DND-41 (cell line): ENCODE results near the gene HADH.

Experiments used
- ATAC-seq: fragments of 200-7000 bp; cut with Tn5 transposase; 3 replicates; pipeline ENCODE4 v1.9.1; 2021; ENCODE audit warnings: low read depth; ENCODE audit not compliant: insufficient read depth
- DNase-seq: peaks from one replicate; pipeline ENCODE4 v3.0.0-alpha.2; 2020
- H2AFZ ChIP-seq: 2 replicates; pipeline ENCODE4 v1.6.0; 2012; ENCODE audit warnings: low read depth, low read length
- H3K27ac ChIP-seq: 2 replicates; pipeline ENCODE4 v1.5.1; 2012; ENCODE audit warnings: low read length, inconsistent platforms
- H3K27me3 ChIP-seq: fragments of 200-600 bp; sonication (generic); 2 replicates; pipeline ENCODE4 v1.6.0; 2012; ENCODE audit warnings: low read length, mild to moderate bottlenecking, inconsistent platforms; ENCODE audit not compliant: insufficient read depth, poor library complexity
- H3K36me3 ChIP-seq: 2 replicates; pipeline ENCODE4 v1.5.1; 2012; ENCODE audit warnings: low read length, inconsistent platforms; ENCODE audit not compliant: insufficient read depth
- H3K4me1 ChIP-seq: 2 replicates; pipeline ENCODE4 v1.5.1; 2012; ENCODE audit warnings: mild to moderate bottlenecking, low read length; ENCODE audit not compliant: insufficient read depth
- H3K4me2 ChIP-seq: 2 replicates; pipeline ENCODE4 v1.6.0; 2012; ENCODE audit warnings: mild to moderate bottlenecking, moderate library complexity, low read length, inconsistent platforms; ENCODE audit not compliant: insufficient read depth
- H3K4me3 ChIP-seq, 2 experiments: fragments of 200-600 bp in 1 of 2; shearing (Covaris generic) in 1 of 2; 2 replicates each; pipeline ENCODE4 v1.5.1; 2012 to 2016; ENCODE audit warnings: inconsistent platforms in 2 of 2, low read length in 2 of 2, mild to moderate bottlenecking in 2 of 2, low read depth in 1 of 2, moderate library complexity in 1 of 2
- H3K79me2 ChIP-seq: 2 replicates; pipeline ENCODE4 v1.6.0; 2012; ENCODE audit warnings: low read length, inconsistent platforms; ENCODE audit not compliant: insufficient read depth
- H3K9ac ChIP-seq: 2 replicates; pipeline ENCODE4 v1.6.0; 2012; ENCODE audit warnings: low read depth, mild to moderate bottlenecking, inconsistent platforms, low read length, moderate library complexity
- H3K9me3 ChIP-seq: 2 replicates; pipeline ENCODE4 v1.5.1; 2012; ENCODE audit warnings: low read length, moderate library complexity, mild to moderate bottlenecking, inconsistent platforms; ENCODE audit not compliant: insufficient read depth, severe bottlenecking
- H4K20me1 ChIP-seq: 2 replicates; pipeline ENCODE4 v1.6.0; 2012; ENCODE audit warnings: low read length; ENCODE audit not compliant: insufficient read depth
- EZH2 ChIP-seq: IDR thresholded peaks from 3 replicates; pipeline ENCODE4 v1.6.1; 2012; ENCODE audit warnings: borderline replicate concordance, low read depth, mild to moderate bottlenecking, moderate library complexity, low read length, inconsistent platforms; ENCODE audit not compliant: severe bottlenecking
- TF ChIP-seq, protein P1 (sequence below): IDR thresholded peaks from 2 replicates; pipeline ENCODE4 v1.5.1; 2012; ENCODE audit warnings: borderline replicate concordance, low read length, moderate library complexity, mild to moderate bottlenecking; ENCODE audit not compliant: poor library complexity, severe bottlenecking; ENCODE audit errors: extremely low read depth

Gene HADH

DNA sequence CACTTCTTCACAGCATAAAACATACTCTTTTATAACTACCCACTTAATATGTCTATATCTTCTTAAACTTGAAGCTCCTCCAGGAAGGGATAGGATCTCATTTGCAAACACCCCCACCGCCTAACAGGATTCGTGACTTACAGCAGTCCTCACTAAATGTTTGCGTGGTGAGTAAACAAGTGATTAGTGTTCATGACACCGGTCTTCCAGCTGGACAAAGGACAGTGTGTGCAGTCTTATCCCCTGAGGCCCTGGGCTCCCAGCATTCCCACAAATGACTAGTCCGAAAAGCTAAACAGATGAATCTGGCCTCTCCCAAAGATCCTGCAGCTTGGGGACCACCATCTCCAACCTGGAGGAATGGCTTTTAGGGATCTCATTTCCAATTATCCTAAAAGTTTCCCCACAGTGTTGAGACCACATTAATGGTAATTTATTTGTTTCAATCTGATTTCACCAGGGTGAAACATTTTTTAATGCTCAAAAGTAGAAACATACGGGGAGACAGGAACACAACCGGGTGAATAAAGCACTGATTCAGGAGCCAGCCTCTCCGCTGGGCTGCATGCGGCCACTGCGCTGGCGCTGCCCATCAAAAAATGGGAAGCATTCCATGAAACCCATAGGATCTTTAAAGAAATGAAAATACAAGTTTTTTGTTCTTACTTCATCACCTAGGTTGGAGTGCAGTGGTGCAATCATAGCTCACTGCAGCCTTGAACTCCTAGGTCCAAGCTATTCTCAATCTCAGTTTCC lies 69.2 kb downstream of the HADH start:
- Histone ChIP-seq H3K36me3 (peaks cover 97% of the 10 kb centered on the region), H3K9me3 (no peaks in the 10 kb centered on the region), H3K4me2 (no peak overlapping the region), H3K4me3 (no peak overlapping the region), H3K27me3 (no peaks in the 10 kb centered on the region), H3K79me2 (peaks cover 76% of the 10 kb centered on the region), H4K20me1 (peaks cover 41% of the 10 kb centered on the region; the same call in 1 of the 2 replicates), H3K4me1 (no peaks in the 10 kb centered on the region), H2AFZ (no peak overlapping the region), H3K9ac (no peak overlapping the region), H3K27ac (no peak overlapping the region)
- no peak for TF ChIP-seq EZH2
- TF ChIP-seq, protein P1, sequence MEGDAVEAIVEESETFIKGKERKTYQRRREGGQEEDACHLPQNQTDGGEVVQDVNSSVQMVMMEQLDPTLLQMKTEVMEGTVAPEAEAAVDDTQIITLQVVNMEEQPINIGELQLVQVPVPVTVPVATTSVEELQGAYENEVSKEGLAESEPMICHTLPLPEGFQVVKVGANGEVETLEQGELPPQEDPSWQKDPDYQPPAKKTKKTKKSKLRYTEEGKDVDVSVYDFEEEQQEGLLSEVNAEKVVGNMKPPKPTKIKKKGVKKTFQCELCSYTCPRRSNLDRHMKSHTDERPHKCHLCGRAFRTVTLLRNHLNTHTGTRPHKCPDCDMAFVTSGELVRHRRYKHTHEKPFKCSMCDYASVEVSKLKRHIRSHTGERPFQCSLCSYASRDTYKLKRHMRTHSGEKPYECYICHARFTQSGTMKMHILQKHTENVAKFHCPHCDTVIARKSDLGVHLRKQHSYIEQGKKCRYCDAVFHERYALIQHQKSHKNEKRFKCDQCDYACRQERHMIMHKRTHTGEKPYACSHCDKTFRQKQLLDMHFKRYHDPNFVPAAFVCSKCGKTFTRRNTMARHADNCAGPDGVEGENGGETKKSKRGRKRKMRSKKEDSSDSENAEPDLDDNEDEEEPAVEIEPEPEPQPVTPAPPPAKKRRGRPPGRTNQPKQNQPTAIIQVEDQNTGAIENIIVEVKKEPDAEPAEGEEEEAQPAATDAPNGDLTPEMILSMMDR, result no peak
- DNase-seq, result no peak
- no peak for ATAC-seq

DNA sequence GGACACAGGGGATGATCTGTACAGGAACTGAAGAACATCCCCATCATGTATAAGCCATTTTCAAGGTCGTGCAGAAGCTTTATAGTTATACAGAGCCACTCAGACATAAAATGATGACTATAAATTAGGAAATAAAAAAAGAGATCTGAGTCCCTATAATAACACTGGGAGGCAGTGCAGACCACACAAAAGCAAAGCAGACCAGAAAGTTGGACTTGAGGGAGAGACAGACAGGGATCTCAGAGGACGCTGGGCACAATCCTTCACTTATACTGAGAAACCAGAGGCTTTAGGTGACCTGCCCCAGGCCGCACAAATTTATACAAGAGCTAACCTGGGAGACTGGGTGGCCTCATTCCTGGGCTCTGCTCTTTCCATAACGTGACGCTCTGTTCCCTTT lies 70.5 kb downstream of the HADH start:
- peaks cover 79% of the 10 kb centered on the region for H3K79me2 ChIP-seq
- no peaks in the 10 kb centered on the region for H3K9me3 ChIP-seq
- peaks cover 44% of the 10 kb centered on the region for H4K20me1 ChIP-seq
- no peak for DNase-seq
- no peak for ATAC-seq
- peaks cover 97% of the 10 kb centered on the region for H3K36me3 ChIP-seq
- no peak overlapping the region for H3K9ac ChIP-seq
- no peaks in the 10 kb centered on the region for H3K4me1 ChIP-seq
- no peak overlapping the region for H3K4me3 ChIP-seq
- no peak overlapping the region for H2AFZ ChIP-seq
- H3K27ac ChIP-seq, result no peak overlapping the region
- no peaks in the 10 kb centered on the region for H3K27me3 ChIP-seq
- no peak overlapping the region for H3K4me2 ChIP-seq
- TF ChIP-seq EZH2, result no peak
- TF ChIP-seq, protein P1, result peak; percentile 39

DNA sequence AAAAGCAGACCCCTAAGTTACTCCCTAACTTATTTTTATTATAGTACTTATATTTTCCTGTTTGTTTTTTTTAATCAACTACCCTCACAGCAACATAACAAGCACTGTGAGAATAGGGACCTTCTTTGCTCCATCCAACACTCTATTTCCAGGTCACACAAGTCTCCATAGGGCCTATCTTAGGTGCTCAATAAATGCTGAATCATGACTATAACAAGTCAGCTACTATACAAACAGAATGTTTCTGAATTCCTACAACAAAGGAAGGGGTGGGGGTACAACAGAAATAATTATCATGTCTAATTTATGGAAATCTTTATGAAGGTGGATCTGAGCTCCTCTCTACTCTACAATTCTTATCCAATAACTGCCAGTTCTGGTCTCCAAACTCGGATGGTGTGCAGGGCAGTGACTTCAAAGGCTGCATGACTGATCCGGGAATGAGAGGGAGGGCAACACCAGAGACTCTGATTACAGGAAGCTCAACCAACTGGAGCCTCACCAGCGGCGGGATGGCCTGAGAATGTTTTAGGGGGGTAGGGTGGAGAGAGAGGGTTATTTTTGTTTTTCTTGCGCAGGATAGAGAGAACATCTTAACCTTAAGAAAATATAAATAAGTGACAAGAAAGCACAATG lies 71.1 kb downstream of the HADH start:
- Histone ChIP-seq H3K4me2 (no peak overlapping the region), H3K9me3 (no peaks in the 10 kb centered on the region), H3K4me1 (no peaks in the 10 kb centered on the region), H4K20me1 (peaks cover 45% of the 10 kb centered on the region), H3K27ac (peak overlapping the region; percentile 34; the same call in 1 of the 2 replicates), H3K27me3 (no peaks in the 10 kb centered on the region), H3K4me3 (no peak overlapping the region), H3K79me2 (peaks cover 80% of the 10 kb centered on the region), H2AFZ (no peak overlapping the region), H3K36me3 (peaks cover 97% of the 10 kb centered on the region), H3K9ac (no peak overlapping the region)
- ATAC-seq (no peak), DNase-seq (no peak)
- TF ChIP-seq, protein P1, result no peak
- TF ChIP-seq EZH2, result no peak
